NCI-H1694 (cell line): ENCODE data around the gene ABLIM2.

Experiments
- DNase-seq: peaks from one replicate; lab custom pipeline; 2025; lab: John Stamatoyannopoulos, UW

ABLIM2 gene

DNA sequence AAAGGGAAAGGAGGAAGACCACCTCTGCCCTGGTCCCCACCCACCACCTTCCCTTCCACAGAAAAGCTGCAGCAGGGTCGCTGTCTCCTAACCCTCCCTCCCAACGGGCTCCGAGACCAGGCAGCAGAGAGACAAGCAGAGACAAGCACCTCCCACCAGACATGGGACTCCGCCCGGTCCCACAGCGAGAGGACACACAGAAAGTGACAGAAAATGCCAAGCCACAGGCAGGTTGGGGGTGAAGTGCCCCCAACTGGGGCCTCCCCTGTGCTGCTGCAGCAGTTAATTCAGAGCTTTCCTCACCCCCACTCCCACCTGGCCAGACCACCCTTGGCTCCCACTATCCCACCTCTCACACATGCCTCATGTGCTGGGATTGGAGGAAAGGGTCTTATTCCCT lies 154.5 kb downstream of the ABLIM2 start:
- no peak for DNase-seq

DNA sequence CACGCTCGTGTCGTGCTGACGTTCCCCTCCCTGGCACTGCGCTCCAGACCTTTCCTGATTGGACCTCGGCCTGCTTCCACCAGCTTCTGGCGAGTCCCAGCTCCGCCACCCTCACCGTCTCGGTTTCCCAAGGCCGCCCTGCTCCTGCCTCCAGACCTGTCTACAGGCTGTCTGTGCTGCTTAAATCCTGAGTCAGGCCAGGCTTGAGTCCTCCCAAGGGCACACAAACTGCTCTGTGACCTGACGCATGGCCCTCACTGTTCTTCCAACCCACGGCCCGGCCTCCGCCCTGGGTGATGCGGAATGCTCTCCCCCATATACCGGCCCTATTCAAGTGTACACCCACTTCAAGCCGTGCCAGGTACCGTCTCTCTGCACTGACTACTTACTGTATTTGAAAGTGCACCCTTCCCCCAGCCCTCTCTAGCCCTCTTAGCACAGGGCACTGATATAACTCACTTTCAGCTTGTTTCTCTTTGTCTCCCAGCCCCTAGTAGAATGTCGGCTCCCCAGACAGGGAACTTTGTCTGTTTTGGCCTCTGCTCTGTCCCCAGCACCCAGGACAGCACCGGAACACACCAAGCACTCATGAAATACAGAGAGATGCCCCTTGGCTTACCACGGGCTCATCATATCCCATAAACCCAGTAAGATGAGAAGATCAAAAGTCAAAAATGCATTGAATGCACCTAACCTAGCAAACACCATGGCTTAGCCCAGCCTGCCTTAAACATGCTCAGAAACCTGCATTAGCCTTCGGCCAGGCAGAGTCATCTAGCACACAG lies 155.9 kb downstream of the ABLIM2 start:
- DNase-seq, result no peak

DNA sequence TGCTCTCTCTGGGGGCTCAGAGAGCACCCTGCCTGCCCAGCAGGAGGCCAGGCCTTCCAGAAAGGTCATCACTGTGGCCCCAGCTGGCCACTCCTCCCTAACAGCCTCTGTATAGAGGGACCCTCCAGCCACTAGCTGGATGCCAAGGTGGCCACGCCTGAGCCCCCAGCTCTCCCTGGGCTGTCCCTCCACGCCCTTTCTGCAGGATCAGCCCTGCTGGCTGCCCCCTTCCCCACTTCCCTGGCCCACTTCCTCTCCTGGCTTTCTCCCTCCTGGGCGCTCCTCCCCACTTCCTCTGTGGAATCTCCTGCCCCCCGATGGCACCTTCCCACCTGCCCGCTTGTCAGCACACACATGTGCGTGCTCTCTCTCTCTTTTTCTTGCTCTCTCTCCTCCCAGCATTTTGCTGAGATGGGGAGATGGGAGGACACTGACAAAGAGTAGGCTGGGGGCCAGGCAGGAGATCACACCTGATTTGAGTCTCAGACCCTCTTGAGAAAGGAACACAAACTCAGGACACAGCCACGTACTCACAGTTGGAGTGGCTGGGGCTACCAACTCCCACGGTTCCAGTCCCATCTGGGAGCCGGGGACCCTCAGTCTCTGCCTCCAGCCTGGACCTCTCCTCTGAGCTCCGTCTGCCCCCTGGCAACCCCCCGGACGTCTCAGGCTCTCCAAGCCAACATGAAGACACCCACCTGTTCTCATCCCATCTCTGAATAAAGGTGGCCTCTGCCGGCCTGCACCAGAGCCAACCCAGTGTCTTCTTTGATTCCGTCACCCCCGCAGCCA lies 156.9 kb downstream of the ABLIM2 start:
- no peak for DNase-seq

DNA sequence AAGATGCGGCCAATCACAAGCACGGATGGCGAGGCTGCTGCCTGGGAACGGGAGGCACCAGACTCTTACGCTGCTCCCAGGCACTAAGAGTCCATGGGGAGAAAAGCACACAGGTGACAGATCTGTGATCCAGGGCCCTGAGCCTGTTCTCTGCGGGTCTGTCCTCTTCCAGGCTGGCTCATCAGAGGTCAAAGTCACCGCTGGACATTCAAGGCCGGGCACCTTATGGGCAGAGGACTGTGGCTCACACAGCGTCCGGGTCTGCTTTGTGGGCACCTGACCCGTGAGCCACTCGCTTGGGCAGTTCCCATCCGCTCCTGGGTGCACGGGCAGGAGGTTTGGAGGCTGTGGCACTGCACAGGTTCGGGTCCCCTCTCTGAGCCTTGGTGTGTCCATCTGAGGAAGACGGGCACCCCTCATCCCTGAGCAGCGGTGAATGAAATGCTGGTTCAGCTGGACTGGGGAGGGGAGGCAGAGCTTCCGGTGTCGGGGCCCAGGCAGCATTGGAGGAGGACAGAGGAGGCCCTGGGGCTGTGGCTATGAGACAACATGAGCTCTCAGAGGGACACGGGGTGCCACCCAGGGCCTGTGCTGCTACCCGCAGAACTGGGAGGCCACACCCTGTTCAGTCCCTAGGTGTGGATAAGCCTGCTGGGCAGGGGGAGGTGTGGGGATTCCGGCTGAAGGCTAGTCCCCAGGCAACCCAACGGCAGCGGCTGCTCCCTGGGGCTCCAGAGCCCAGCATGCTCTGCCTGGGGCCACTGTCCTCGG lies 157.7 kb downstream of the ABLIM2 start:
- DNase-seq, result no peak

DNA sequence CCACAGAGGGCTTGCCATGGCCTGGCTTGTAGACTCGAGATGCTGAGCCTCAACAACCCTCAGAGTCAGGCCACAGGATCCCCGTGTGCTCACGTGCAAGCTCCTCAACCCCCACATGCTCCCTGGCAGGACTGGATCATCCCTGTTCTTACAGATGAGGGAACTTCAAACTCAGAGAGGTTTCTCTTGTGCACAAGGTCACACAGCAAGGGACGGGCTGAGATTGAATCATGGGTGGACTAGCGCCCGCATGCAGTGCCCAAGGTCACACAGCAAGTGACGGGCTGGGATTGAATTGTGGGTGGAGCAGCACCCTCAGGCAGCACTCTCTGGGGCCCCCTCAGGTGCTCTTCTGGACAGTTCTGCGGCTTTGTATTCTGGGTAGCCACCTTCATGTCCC lies 158.4 kb downstream of the ABLIM2 start:
- DNase-seq, result no peak

DNA sequence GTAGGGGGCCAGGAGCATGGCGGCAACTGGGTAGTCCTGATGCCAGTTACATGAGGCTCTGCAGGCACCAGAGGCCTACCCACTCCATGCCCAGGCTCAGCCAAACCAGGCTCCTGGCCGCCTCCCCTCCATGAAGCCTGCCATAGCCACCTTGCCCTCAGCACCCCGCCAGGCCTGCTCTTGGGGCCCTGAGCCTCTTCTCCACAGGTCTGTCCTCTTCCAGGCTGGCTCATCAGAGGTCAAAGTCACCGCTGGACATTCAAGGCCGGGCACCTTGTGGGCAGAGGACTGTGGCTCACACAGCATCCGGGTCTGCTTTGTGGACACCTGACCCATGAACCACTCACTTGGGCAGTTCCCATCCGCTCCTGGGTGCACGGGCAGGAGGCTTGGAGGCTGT lies 158.9 kb downstream of the ABLIM2 start:
- DNase-seq, result no peak

DNA sequence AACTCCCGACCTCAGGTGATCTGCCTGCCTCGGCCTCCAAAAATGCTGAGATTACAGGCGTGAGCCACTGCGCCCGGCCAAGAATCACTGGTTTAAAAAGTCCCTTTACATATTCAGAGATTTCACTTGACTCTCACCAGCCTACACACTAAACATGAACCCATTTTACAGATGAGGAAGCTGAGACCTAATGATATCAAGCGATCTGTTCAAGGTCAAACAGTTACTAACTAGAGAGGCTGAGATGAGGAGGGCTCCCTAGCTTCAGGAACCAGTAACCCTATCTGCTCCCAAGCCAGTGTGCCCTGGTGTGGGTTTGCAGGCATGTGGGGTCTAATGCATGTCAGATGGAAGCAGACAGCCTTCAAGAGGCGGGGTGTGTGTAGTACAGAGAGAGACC lies 159.3 kb downstream of the ABLIM2 start:
- no peak for DNase-seq

DNA sequence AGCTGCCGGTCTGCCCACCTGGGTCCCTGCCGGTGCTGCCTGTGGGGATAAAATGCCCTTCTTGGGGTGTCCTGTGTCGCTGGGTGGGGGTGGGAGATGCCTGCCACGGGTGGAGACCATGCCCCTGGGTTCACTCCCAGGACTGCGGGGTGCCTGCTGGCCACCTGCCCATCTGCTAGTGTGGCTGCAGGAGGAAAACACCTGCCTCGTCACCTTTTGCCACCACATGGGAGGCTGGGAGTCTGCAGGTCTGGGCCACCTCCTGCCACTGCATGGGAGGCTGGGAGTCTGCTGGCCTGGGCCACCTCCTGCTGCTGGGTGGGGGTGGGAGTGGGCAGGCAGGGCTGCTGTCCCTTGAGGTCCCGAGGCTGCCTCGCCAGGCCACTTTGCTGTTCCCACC lies 160.2 kb downstream of the ABLIM2 start:
- DNase-seq, result no peak

DNA sequence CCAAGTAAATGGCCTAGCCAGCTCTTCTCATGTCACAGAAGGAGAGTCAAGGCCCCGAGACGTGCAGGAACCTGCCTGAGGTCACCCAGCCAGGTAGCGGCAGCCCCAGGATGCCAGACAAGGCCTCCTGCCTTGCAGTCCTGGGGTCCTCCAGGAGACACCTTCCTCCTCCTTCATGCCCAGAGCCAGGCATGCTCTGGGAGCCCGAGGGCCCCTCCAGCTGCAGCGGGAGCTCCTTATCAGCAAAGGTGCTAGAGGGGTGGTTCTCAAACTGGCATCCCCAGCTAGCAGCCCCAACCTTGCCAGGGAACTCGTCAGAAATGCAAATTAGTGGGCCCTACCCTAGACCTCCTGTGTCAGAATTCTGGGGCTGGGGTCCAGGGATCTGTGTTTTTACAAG lies 162.7 kb downstream of the ABLIM2 start:
- no peak for DNase-seq

DNA sequence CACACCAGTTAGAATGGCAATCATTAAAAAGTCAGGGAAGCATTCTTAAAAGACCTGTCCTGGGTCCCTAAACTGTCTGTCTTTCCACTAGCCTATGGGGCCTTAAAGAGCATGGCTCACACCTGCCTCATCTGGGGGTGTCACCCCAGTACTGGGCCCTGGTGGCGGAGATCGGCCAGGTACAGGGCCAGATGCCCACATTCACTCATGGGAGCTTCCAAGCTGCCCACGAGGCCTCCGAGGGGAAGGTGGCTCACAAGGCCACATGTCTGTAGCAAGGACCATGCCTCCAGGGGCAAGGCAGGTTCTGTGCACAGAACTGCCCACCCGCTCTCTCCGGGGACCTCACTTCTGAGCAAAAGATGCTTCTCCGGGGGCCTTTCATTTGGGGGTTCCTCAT lies 163.5 kb downstream of the ABLIM2 start:
- DNase-seq, result no peak

DNA sequence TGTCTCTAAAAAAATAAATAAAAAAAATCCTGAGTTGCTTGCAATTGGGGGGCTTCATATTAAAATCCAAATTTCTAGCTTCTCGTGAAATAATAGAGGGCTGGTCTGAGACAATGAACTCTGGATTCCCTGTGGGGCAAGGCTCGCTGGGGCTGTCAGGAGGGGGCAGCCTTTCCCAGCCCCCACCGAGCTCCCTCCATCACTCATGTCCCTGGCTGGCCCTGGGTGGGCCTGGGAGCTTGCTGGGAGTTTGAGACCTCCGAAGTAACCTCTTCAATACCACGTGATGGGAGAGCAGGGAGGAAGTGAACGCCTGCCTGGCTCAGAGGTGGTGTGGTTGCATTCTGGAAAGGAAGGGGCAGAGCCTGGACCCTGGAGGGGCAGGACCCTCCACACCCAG lies 164.9 kb downstream of the ABLIM2 start:
- DNase-seq, result no peak

DNA sequence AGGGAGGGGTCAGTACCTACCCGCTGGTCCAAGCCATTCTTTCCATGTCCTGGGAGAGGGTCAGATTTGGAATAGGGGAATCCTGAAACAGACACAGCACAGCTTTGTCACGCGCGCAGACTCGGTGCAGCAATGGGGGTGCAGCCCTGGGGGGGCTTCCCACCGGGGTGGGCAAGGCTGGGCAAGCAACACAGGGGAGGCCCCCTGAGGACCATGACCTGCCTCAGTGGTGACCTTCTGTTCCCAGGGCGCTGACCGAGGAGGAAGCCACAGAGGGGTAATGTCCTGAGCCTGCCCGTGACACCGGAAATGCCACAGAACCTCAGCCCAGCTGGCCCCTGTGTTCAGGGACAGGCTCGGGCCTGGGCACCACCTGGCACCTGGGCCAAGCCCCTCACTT lies 165.8 kb downstream of the ABLIM2 start:
- no peak for DNase-seq

DNA sequence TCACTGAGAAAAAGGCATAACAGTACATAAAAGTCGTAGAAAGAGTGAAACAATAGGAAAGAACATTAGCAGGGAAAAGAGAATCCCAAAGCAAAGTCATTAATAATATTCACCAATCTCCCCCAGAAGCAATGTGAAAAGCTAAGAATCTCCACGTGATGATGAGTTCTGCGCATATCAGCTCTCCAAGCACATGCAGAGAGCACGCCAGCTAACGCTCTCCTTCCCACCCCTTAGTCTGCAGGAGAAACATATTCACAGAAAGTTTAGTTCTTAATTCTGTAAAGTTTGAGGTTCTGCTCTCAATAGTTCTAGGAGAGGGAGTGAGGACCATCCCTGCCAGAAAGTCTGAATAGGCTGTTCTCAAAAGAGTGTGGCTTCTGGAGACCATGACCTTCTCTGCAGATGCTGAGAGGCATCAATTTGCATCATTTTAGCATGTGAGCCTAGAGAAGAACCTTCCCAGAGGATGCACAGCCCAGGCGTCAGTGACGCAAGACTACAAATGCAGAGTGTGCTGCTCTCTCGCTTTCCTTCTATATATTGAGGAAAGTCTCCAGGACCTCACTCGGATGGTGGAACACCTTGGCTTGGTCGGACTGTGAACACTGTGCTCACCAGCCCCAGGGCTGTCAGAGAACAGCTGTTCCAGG lies 167.7 kb downstream of the ABLIM2 start:
- no peak for DNase-seq

DNA sequence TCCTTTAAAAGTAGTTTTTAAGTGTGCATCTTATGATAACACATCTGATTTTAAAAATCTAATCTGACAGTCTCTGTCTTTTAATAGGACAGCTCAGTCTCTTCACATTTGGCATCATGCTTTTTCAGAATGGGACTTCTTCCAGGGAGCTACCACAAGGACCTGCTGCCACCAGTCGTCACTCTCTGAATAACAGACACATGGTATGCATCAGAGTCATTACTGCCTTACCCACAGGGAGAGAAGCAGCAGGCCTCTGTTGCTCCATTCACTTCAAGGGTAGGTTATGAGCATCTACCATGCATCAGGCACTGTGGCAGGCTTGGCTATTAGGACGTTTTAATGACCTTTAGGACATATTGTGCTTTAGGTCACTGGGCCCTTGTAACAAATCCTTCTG lies 169.0 kb downstream of the ABLIM2 start:
- peak; percentile 48 for DNase-seq

DNA sequence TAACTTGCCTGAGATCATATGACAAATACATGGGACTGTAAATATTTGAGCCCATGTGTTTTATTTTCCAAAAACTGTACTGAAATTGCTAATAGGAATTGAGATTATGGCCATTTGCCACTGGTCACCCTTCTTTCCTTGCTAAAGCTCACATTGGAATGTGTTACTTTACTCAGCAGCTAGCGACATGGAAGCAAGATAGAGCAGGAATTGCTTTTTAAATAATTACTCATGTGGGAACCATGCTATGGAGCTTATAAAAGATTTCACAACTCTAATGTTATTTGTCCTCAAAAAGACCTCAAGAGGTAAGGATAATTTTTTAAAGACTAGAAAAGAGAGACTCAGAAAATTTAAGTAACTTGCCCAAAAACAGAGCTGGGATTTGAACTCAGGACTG lies 170.2 kb downstream of the ABLIM2 start:
- no peak for DNase-seq

DNA sequence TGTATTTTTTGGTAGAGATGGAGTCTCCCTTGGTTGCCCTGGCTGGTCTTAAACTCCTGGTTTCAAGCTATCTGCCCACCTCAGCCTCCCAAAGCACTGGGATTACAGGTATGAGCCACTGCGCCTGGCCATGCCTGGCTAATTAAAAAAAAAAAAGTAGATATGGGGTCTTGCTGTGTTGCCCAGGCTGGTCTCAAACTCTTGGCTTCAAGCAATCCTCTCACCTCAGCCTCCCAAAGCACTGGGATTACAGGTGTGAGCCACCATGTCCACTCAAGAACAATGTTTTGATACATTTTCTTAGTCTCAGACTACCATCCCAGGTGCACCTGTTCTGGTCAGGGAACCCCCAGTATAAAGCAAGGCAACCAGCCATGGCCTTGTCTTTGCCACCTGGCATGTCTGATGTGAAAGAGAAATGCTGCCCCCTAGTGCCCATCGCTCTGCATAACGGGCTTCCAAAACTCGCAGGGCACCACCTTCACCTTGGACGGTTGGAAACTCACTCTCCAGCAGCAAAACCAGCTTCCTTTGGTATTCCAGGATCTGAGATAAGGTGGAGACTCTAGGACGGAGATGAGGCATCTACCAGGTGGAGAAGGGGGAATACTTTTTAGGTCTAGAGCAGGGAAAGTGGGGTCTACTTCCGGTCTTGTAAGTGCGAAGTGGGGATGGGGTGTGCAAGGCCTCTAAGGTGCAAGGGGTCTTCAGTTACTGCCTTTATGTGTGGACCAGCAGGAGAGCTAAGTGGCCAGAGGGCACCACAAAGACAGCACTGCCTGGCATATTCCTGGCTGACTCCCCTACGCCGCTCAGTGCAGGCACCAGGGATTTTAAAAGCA lies 171.2 kb downstream of the ABLIM2 start:
- peak; percentile 58 for DNase-seq

DNA sequence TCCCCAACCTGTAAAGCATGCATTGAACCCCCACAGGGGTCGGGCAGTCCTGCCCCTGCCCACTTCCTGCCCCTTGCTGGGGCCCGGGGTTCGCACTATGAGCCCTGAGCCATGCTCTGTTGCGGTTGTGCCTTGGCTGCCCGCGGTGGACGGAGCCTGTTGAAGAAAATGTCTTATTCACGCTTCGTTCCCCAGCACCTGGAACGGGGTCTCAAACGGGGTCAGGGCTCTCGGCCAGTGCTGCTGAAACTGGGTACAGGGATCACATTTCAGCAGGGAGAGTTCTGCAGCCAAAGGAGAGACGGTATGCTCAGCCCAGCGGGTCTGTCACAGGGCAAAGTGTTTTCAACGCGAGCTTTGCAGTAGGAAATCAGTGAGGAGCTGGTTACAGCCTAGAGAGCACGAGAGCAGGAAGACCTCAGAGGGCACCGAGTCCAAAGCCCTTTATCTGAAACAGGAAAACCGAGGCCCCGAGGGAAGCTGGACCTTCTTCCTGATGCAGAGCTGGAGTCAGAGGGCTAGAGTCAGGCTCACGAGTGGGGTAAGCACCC lies 172.6 kb downstream of the ABLIM2 start:
- DNase-seq, result no peak

DNA sequence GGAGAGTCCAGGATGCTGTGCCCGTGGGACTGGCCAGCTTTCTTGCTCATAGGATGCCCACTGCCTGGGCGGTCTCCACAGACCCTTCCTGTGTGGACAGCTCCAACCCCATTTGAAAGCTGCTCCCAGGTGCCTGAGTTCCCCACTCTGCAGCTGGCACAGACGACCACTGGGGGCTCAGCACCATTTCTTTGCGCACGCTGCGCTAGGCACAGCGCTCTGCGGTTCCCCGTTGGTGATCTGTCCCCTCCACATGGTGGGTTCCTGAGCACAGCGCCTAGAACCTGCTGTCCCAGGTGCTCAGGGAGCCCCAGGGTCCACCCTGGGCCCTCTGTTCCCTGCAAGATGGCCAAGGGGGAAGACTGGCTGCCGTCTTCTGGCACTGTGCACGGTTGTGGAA lies 173.5 kb downstream of the ABLIM2 start:
- no peak for DNase-seq

DNA sequence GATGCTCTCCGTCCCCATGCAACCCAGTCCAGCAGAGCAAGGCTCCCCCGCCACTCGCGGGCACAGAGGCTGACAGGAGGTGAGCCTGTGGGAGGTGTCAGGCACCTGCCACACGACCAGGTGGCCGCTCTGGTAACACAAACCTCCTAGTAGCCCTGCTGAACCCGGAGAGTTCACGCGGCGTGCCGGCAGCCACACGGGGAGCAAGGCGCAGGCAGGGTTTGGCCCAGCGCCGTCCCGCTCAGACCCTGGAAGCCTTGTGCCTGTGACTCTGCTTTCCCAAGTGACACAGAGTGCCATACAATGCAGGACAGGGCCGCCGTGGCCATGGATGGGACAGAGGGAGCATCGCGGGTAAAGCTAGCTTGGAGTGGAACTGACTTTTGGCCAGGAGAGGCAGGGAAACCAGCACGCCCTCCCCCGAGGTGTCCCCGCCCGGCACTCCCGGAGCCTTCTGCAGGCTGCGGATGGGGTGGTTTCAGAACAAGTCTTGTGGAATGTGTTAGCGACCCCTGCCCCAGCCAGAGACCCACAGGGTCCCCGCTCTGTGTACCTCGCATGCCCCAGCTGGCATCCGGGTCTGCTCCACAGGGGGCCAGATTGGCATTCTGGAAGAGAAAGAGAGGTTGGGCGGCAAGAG lies 174.2 kb downstream of the ABLIM2 start:
- DNase-seq, result no peak

DNA sequence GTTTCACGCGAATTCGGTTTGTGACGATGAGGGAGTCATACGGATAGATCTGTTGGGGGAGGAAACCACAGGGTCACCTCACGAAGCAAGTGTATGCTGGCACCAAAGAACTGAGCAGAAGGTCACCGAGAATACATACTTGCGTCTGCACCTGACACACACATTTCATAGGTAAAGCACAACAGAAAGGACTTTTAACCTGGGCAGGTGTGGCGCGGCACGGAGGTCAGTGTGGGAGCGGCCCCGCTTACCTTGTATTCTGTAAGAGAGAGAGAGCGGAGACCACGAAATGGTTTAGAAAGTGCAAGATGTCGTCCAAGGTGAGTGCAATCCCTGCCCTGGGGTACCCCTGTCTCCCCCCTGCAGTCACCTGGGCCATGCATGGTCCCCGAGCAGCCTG lies 175.3 kb downstream of the ABLIM2 start:
- no peak for DNase-seq
